ENCODE measurements around the gene HPCA.
"Not testable (repeated sequence)": the region's sequence is repeated elsewhere in the genome, so short reads cannot be mapped to it uniquely, and the experiment has no call there.

Gene HPCA

DNA sequence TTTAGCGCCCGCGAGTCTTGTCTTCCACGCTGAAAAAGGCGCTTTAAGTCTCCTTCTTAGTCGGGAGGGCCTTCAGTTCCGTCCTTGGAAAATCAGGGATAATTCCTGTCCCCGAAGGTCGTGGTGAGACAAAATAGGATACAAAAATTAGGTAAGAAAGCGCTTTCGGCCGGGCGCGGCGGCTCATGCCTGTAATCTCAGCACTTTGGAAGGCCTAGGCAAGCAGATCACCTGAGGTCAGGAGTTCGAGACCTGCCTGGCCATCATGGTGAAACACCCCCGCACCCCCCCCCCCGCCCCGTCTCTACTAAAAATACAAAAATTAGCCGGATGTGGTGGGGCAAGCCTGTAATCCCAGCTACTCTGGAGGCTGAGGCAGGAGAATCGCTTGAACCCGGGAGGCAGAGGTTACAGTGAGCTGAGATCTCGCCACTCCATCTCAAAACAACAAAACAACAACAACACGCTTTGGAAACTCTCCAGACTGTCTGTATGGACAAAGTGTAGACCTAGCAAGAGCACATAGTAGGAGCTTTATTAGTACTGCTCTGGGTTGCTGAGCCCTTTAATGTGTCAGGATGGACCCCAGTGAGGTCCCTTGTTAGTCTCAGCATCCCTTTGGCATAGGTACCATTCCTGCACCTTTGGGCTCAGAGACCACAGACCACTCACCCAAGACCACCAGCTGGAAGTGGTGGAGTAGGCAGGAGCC is 15.7 kb downstream of the HPCA start:
- ATAC-seq (no peak), DNase-seq (ENCODE audit: low spot score in 2 of 2) (no peak)
- no peaks in the 10 kb centered on the region for H3K36me3 Mint-ChIP-seq
- no peak overlapping the region for H3K27ac Mint-ChIP-seq
- H3K9me3 Mint-ChIP-seq: no peaks in the 10 kb centered on the region
- peak overlapping the region; percentile 73 for H3K4me3 Mint-ChIP-seq
- H3K4me1 Mint-ChIP-seq: peaks cover 5% of the 10 kb centered on the region

DNA sequence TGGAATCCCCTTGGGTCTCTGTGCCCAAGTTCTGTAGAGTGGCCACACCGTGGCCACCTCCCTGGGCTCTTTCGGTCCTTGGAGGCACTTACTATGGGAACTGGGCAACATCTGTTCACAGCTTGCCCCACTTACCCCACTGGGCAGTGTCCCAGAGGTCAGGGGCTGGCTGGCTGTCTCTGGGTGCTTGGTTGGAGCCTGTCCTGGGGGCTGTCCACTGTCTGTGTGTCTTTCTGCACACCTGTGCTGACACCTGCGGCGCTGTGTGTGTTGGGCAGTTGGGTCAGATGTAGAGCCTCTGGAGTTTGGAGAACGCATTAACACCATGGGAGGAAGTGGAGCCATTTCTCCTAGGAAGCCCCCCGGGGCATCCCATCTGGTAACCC is 16.2 kb downstream of the HPCA start:
- ATAC-seq (no peak), DNase-seq (ENCODE audit: low spot score in 2 of 2) (no peak)
- Mint-ChIP-seq H3K4me1 (peaks cover 5% of the 10 kb centered on the region), H3K9me3 (no peaks in the 10 kb centered on the region), H3K27ac (no peak overlapping the region), H3K4me3 (peak overlapping the region; percentile 73), H3K36me3 (no peaks in the 10 kb centered on the region)

DNA sequence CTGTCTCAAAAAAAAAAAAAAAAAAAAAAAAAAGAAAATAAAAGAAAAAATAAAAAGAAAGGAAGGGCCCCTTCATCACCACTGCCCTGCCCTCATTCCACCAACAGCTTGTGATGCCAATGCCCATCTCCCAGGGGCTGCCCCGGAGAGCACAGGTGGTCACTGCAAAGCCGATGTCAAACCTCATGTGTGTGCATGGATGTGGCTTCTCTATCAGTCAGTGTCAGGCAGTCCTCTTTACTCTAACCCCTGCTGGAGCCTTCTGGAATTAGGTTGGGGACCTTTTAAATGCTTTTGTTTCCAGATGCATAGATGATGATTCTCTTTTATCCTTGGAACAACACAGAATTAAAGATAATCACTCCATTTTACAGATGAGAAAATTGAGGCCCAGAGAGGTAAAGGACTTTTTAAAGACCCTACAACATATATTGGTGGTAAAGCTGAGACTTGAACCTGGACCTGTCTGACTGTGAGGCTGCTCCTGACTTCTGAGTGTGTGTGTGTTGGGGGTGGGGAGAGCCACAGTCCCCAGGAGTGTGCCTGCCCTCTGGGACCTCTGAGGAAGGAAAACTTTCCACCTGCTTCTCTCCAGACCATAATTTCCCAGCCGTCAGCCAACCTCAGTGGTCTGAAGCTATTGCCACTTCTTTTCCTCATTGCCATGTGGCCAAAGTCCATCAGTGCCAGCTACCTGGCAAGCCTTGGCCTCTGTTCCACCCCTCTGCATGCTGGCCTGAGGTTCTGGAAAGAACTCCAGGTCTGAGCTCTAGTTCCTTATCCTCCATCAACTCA is 17.9 kb downstream of the HPCA start:
- Mint-ChIP-seq H3K4me1 (peaks cover 5% of the 10 kb centered on the region), H3K36me3 (no peaks in the 10 kb centered on the region), H3K27ac (no peak overlapping the region), H3K4me3 (no peak overlapping the region), H3K9me3 (no peaks in the 10 kb centered on the region)
- no peak for ATAC-seq
- no peak for DNase-seq (ENCODE audit: low spot score in 2 of 2)

DNA sequence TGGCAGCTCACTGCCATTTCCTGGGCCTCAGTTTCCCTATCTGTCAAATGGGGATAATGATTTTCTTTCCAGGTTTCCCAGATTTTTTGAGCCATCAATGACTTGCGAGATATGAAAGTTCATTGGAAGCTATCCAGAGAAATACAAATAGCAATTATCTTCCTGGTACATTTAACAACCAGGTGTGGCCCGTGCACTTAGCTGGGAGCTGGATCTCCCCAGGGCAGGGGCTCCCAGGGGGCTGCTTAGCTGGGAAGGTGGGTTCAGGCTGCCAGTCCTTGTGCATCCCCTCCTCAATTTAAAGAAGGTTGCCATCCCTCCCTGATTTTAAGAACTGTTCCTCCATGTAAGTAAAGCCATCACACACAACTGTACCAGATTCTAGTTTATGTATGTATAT is 18.5 kb downstream of the HPCA start:
- peaks cover 5% of the 10 kb centered on the region for H3K4me1 Mint-ChIP-seq
- H3K9me3 Mint-ChIP-seq: no peaks in the 10 kb centered on the region
- DNase-seq (ENCODE audit: low spot score in 2 of 2): no peak
- H3K36me3 Mint-ChIP-seq: no peaks in the 10 kb centered on the region
- no peak for ATAC-seq
- no peak overlapping the region for H3K27ac Mint-ChIP-seq
- H3K4me3 Mint-ChIP-seq: no peak overlapping the region

DNA sequence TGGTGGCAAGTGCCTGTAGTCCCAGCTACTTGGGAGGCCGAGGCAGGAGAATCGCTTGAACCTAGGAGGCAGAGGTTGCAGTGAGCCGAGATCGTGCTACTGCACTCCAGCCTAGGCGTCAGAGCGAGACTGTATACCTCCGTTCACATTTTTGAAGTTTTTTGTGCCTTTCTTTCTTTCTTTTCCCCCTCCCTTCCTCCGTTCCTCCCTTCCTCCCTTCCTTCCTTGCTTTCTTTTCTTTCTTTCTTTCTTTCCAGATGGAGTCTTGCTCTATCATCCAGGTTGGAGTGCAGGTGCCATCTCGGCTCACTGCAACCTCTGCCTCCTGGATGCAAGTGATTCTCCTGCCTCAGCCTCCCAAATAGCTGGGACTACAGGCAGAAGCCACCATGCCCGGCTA is 19.3 kb downstream of the HPCA start:
- H3K4me1 Mint-ChIP-seq; H3K27ac Mint-ChIP-seq; H3K9me3 Mint-ChIP-seq; H3K4me3 Mint-ChIP-seq; H3K36me3 Mint-ChIP-seq; DNase-seq (ENCODE audit: low spot score in 2 of 2); ATAC-seq: not testable (repeated sequence)

DNA sequence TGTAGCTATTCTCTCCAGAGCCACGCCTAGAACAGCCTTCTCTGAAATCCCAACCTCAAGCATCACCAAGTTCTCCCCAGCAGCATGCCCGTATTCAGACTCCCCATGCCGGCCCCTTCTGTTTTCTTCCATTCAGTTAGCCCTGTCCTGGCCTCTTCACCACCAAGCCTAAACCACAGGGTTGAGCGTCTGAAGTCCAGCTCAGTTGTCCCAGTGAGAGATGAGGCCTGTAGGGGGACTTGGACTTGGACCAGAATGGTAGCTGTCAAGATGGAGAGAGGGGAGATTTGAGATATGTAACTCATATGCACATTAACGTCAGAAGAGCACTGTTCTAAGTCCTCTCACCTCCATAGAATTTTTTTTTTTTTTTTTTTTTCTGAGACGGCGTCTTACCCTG is 20.4 kb downstream of the HPCA start:
- Mint-ChIP-seq H3K4me3 (no peak overlapping the region), H3K36me3 (no peaks in the 10 kb centered on the region)

DNA sequence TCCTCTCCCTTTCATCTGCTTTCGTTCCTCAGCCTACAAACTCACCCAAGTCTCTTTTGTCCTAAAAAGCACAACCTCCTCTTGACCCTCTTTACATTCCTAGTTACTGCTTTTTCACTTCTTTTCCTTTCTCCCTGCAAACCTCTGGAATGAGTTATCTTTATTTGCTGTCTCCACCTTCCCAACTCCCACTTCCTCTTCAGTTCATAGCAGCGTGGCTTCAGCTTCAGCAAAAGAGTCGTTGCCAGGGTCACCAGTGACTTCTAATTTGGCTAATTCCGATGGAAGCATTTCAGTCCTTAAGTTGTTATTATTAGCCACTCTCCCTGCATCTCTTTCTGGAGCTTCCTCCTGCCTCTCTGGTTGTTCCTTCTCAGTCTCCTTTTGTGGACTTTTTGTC is 21.1 kb downstream of the HPCA start:
- no peak for DNase-seq (ENCODE audit: low spot score in 2 of 2)
- H3K4me3 Mint-ChIP-seq: no peak overlapping the region
- H3K9me3 Mint-ChIP-seq: no peaks in the 10 kb centered on the region
- H3K27ac Mint-ChIP-seq: no peak overlapping the region
- no peaks in the 10 kb centered on the region for H3K36me3 Mint-ChIP-seq
- no peak for ATAC-seq
- H3K4me1 Mint-ChIP-seq: no peaks in the 10 kb centered on the region

More for the DNA sequence above, 20.4 kb downstream of the HPCA start:
- H3K4me1 Mint-ChIP-seq: no peaks in the 10 kb centered on the region
- no peaks in the 10 kb centered on the region for H3K9me3 Mint-ChIP-seq
- no peak for DNase-seq (ENCODE audit: low spot score in 2 of 2)
- ATAC-seq: no peak
- no peak overlapping the region for H3K27ac Mint-ChIP-seq

DNA sequence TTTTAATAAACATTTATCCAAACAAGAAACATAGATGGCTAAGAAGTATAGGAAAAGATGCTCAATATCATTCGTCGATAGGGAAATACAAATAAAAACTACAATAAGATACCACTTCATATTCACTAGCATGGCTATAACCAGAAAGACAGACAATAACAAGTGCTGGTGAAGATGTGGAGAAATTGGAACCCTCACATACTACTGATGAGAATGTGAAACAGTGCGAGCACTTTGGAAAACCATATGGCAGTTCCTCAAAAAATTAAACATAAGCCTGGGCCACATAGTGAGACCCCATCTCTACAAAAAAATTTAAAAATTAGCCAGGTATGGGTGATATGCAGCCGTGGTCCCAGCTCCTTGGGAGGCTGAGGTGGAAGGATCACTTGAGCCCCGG is 24.0 kb downstream of the HPCA start:
- Mint-ChIP-seq H3K9me3 (no peaks in the 10 kb centered on the region), H3K4me1 (no peaks in the 10 kb centered on the region), H3K4me3 (no peak overlapping the region), H3K36me3 (no peaks in the 10 kb centered on the region), H3K27ac (no peak overlapping the region)
- DNase-seq (ENCODE audit: low spot score in 2 of 2) (no peak), ATAC-seq (no peak)

DNA sequence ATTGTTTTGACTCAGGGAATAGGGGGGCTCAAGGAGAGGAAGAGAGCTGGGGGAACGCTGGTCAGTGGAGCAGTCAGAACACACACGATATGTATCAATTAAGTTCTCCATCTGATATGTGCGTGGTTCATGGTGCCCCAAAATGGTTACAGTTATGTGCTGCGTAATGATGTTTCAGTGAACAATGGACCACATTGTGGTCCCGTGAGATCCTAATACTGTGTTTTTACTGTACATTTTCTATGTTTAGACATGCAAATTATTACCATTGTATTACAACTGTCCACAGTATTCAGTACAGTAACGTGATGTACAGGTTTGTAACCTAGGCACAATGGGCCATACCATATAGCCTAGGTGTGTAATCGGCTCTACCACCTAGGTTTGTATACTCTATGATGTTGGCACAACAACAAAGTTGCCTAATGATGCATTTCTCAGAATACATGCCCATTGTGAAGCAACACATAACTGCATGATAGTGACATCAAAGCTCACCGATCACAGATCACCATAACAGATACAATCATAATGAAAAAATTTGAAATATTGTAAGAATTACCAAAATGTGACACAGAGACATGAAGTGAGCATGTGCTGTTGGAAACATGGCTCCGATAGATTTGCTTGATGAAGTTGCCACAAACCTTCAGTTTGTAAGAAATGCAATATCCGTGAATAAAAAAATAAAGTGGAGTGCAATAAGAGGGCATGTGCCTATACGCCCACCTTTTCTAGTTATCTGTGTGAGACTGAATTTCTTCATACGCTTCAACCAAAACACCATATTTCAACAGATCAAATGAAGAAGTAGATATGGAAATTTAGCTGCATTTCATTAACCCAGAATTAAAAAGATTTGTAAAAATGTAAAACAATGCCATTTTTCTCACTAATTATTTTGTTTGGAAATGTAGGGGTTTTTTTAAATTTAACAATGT is 29.7 kb downstream of the HPCA start:
- no peaks in the 10 kb centered on the region for H3K9me3 Mint-ChIP-seq

DNA sequence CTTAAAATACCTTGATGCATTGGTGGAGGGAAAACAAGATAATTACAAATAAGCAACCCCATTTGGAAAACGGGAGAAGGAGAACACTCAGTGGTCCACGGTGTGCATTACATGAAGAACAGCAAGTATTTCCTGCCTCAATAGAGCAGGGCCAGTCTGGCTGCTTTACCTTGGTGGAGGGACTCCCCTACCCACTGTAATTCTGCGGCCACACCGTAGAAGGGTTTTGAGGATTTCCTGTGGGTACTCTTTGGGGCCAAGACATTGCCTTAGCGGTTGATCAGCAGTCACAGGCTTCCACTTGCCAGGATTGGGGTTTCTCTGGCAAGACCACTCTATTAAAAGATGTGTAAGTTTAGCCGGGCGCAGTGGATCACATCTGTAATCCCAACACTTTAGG is 31.2 kb downstream of the HPCA start:
- Mint-ChIP-seq H3K36me3 (no peaks in the 10 kb centered on the region), H3K4me1 (peaks cover 16% of the 10 kb centered on the region), H3K4me3 (no peak overlapping the region), H3K9me3 (no peaks in the 10 kb centered on the region), H3K27ac (no peak overlapping the region)
- ATAC-seq: peak; percentile 70
- DNase-seq (ENCODE audit: low spot score in 2 of 2): no peak

More for the DNA sequence above, 29.7 kb downstream of the HPCA start:
- ATAC-seq: no peak
- Mint-ChIP-seq H3K4me3 (no peak overlapping the region), H3K36me3 (no peaks in the 10 kb centered on the region), H3K4me1 (peaks cover 16% of the 10 kb centered on the region), H3K27ac (no peak overlapping the region)
- no peak for DNase-seq (ENCODE audit: low spot score in 2 of 2)

DNA sequence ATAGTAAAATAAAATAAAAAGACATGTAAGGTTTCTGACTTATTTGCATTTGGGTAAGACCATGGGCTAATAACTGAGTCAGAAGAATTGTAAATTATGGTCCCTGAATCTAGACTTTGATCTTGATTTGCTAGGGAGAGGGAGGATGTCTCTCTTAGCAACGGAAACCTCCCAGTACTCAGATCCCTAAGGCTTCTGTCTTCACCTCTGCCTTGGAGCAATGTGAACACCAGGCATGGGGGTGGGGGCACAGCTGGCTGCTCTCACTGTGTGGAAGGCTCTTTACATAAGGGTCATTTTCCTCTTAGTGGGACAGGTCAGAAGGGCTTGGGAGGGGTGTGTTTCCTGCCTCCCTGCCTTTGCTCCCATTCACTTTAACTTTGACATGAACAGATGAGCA is 31.9 kb downstream of the HPCA start:
- no peak for ATAC-seq
- H3K4me3 Mint-ChIP-seq: no peak overlapping the region
- no peaks in the 10 kb centered on the region for H3K9me3 Mint-ChIP-seq
- peaks cover 16% of the 10 kb centered on the region for H3K4me1 Mint-ChIP-seq
- H3K27ac Mint-ChIP-seq: no peak overlapping the region
- H3K36me3 Mint-ChIP-seq: no peaks in the 10 kb centered on the region
- DNase-seq (ENCODE audit: low spot score in 2 of 2): no peak

DNA sequence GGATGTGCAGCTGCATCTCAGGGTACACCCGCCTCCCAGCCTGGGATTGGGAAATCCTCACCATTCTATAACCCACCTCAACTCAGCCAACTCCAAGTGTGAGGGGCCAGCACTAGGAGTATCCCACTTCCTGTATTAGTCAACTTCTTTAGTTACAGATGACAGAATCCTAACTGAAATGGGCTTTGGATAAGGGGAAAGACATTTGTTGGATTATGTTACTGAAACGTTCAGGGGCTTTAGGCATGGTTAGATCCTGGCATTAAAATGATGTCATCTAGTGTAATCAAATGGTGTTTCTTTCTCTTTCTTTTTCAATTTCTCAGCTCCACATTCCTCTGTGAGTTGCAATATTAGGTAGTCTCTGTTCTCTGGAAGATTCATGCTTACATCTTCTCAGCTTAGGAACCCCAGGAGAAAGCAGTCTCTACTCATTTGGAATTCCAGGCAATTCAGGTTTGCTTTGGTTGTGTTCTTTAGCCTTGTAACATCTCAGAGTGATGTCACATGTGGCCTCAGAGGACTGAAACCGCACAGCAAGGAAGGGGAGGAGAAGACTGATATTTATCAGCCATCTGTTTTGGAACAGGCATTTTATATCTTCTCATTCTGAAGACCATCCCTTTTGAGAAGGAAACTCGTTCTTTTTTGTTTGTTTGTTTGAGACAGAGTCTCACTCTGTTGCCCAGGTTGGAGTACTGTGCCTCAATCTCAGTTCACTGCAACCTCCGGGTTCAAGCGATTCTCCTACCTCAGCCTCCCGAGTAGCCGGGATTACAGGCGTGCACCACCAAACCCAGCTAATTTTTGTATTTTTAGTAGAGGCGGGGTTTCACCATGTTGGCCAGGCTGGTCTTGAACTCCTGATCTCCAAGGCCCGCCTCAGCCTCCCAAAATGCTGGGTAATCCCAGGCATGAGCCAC is 33.8 kb downstream of the HPCA start:
- H3K36me3 Mint-ChIP-seq: no peaks in the 10 kb centered on the region
- no peaks in the 10 kb centered on the region for H3K9me3 Mint-ChIP-seq
- H3K4me3 Mint-ChIP-seq: no peak overlapping the region
- peaks cover 18% of the 10 kb centered on the region for H3K4me1 Mint-ChIP-seq
- no peak overlapping the region for H3K27ac Mint-ChIP-seq
- DNase-seq (ENCODE audit: low spot score in 2 of 2): no peak
- no peak for ATAC-seq

DNA sequence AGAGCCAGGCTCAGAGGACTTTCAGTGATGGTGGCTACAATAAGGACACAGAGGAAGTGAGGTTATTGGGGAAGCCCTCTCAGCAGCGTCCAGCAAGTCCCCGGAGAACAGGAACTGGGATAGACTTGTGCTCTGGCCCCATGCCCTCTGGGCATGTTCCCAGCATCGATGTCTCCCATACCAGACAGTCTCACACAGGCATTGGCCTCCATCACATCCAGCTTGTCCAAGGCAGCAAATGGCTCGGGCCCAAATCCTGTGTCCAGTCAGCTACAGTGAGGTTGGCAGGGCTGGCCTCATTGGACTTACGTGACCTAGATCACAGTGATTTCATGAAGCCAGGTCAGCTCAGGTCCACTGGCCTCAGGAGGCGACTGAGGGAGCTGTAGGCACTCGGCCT is 34.5 kb downstream of the HPCA start:
- H3K4me3 Mint-ChIP-seq: no peak overlapping the region
- no peak overlapping the region for H3K27ac Mint-ChIP-seq
- no peaks in the 10 kb centered on the region for H3K36me3 Mint-ChIP-seq
- peaks cover 26% of the 10 kb centered on the region for H3K4me1 Mint-ChIP-seq
- no peaks in the 10 kb centered on the region for H3K9me3 Mint-ChIP-seq
- DNase-seq (ENCODE audit: low spot score in 2 of 2) (no peak), ATAC-seq (no peak)

DNA sequence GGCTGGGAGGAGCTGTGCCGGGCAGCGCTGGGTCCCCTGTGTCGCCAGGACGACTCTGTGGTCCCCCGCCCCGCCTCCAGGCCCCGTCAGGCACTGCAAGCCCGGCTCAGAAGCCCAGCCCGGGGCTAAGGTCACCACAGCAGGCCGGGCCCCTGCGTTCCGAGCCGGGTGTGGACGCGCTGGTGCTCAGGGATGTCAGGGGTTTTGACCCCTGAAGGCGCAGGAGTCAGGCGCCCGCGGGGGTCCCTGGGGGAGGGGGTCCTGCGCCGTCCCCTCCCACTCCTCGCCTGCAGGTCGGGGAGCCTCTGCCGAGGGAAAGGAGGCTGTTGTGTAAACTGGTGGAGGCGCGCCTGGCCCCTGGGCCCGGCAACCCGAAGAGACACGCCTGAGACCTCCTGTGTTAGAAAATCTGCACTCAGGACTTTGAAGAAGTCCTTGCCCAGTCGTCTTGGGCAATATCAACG is 38.6 kb downstream of the HPCA start:
- DNase-seq (ENCODE audit: low spot score in 2 of 2): no peak
- no peaks in the 10 kb centered on the region for H3K9me3 Mint-ChIP-seq
- no peaks in the 10 kb centered on the region for H3K36me3 Mint-ChIP-seq
- peak; percentile 62 for ATAC-seq
- peak overlapping the region; percentile 55 for H3K4me3 Mint-ChIP-seq
- no peak overlapping the region for H3K27ac Mint-ChIP-seq
- peaks cover 17% of the 10 kb centered on the region for H3K4me1 Mint-ChIP-seq

Data from stimulated activated effector memory CD8-positive, alpha-beta T cell treated with anti-CD3 and anti-CD28 coated beads, Interleukin-12 subunit alpha, Interleukin-12 subunit beta, amount 100 ng/mL, for 72 hours (primary cell).